ENCODE data around the gene KMO. TPM values are rescaled to one million over a fixed set of nuclear protein-coding genes. Genes with fewer than 3 reads are reported as not detected.

The KMO gene
- total and polyA plus RNA-seq, 8 donors, result 0.04 to 0.89 (median 0.23) TPM; not detected in 2

- peak within 1 kb of the TSS; percentile 23 to 79 (median 65) for H3K27ac ChIP-seq
- intact Hi-C loops (cut with DNase I), result no loop called here
- FAIRE-seq (no peak), DNase-seq (peak; percentile 93 to 99 (median 96)), ATAC-seq (peak; percentile 96 to 99 (median 98))
- peaks cover 0 to 18% (median 6%) of the 10 kb centered on the region in 3 donors for H3K4me1 ChIP-seq
- no peaks in the 10 kb centered on the region for H3K27me3 ChIP-seq
- H3K36me3 ChIP-seq, result no peaks in the 10 kb centered on the region
- WGBS, 2 donors, result 4 to 10% methylated on average over 23 to 81 of the region's 81 CpGs
- H3K9me3 ChIP-seq, result no peaks in the 10 kb centered on the region
- peak within 1 kb of the TSS; percentile 85 to 93 (median 89) for H3K4me3 ChIP-seq
- no peak for TF ChIP-seq CTCF (IDR thresholded peaks at IDR 0.05)
Observed at GRCh38 chr1:241640149-241640866, 108.1 kb downstream of the KMO start, which contains the start of the genes CHML and OPN3. TSS of gene CHML (minus strand) at chr1:241640369. CDS start at chr1:241635766, 4,603 bp downstream. TSS of gene OPN3 (minus strand) at chr1:241640369. CDS start at chr1:241640254, 115 bp downstream.

GRCh38 chr1:241640867-241641622, 108.9 kb downstream of the KMO start:
- ATAC-seq (no peak), FAIRE-seq (no peak), DNase-seq (peak in 1 of 6 donors; percentile 13)
- peak overlapping the region in 1 of 4 donors; percentile 61 for H3K27ac ChIP-seq
- no peaks in the 10 kb centered on the region for H3K9me3 ChIP-seq
- H3K36me3 ChIP-seq, result no peaks in the 10 kb centered on the region
- H3K4me1 ChIP-seq, result peaks cover 0 to 18% (median 6%) of the 10 kb centered on the region in 3 donors
- H3K4me3 ChIP-seq, result peak overlapping the region in 2 of 4 donors; percentile 87 to 93
- TF ChIP-seq CTCF (IDR thresholded peaks at IDR 0.05), result no peak
- no peaks in the 10 kb centered on the region for H3K27me3 ChIP-seq
- intact Hi-C loops (cut with DNase I), result no loop called here
- 84% methylated on average over 9 of the region's 9 CpGs for WGBS, 2 donors

GRCh38 chr1:241641773-241642592, 109.8 kb downstream of the KMO start:
- 49 to 55% methylated on average over 12 of the region's 12 CpGs for WGBS, 2 donors
- FAIRE-seq, result no peak
- H3K36me3 ChIP-seq, result no peaks in the 10 kb centered on the region

GRCh38 chr1:241642593-241642944, 110.4 kb downstream of the KMO start:
- FAIRE-seq (no peak), ATAC-seq (no peak), DNase-seq (no peak)
- Histone ChIP-seq H3K4me3 (no peak overlapping the region), H3K36me3 (no peaks in the 10 kb centered on the region), H3K4me1 (peaks cover 0 to 14% (median 6%) of the 10 kb centered on the region in 3 donors), H3K27me3 (no peaks in the 10 kb centered on the region), H3K27ac (no peak overlapping the region), H3K9me3 (no peaks in the 10 kb centered on the region)
- 85 to 100% methylated on average over 1 of the region's 1 CpG for WGBS, 2 donors
- intact Hi-C loops (cut with DNase I), result no loop called here
- TF ChIP-seq CTCF (IDR thresholded peaks at IDR 0.05), result no peak

More at GRCh38 chr1:241641773-241642592, 109.8 kb downstream of the KMO start:
- ATAC-seq, result no peak
- no peak for DNase-seq
- intact Hi-C loops (cut with DNase I), result no loop called here
- no peak overlapping the region for H3K27ac ChIP-seq
- H3K4me3 ChIP-seq, result no peak overlapping the region
- H3K4me1 ChIP-seq, result peaks cover 0 to 18% (median 6%) of the 10 kb centered on the region in 3 donors
- no peaks in the 10 kb centered on the region for H3K27me3 ChIP-seq
- H3K9me3 ChIP-seq, result no peaks in the 10 kb centered on the region
- TF ChIP-seq CTCF (IDR thresholded peaks at IDR 0.05), result no peak

All from pancreas (tissue), 10 donors.